Activated CD4-positive, alpha-beta T cell treated with anti-CD3 and anti-CD28 coated beads for 1 hour (primary cell): ENCODE results near the gene PHC1.
A peak's percentile ranks its signal among the peaks of the same experiment; 100 is the strongest.
"Not testable (repeated sequence)": the region's sequence is repeated elsewhere in the genome, so short reads cannot be mapped to it uniquely, and the experiment has no call there.

Source experiments
- DNase-seq: peaks from one replicate; pipeline ENCODE4 v3.0.0-alpha.2; 2020

PHC1 gene

GRCh38 chr12:8914033-8914715 lies at the start of gene PHC1:
PHC1 (plus strand) TSS chr12:8914509; CDS start chr12:8917678, 3,169 bp downstream.
- peak; percentile 67 for DNase-seq

- no peak for DNase-seq
Measured at GRCh38 chr12:8866429-8866828, 47.9 kb upstream of the PHC1 start.

- no peak for DNase-seq
Measured at GRCh38 chr12:8867009-8867408, 47.3 kb upstream of the PHC1 start.

GRCh38 chr12:8867786-8868185 lies 46.5 kb upstream of the PHC1 start:
- no peak for DNase-seq

- no peak for DNase-seq
Measured at GRCh38 chr12:8870586-8870985, 43.7 kb upstream of the PHC1 start.

- no peak for DNase-seq
Measured at GRCh38 chr12:8871068-8871467, 43.2 kb upstream of the PHC1 start.

- DNase-seq: no peak
Measured at GRCh38 chr12:8876887-8877286, 37.4 kb upstream of the PHC1 start.

- DNase-seq: no peak
Measured at GRCh38 chr12:8886502-8887284, 27.6 kb upstream of the PHC1 start.

- DNase-seq: no peak
Measured at GRCh38 chr12:8887285-8887715, 27.0 kb upstream of the PHC1 start.

GRCh38 chr12:8890313-8891085 lies 23.8 kb upstream of the PHC1 start:
- DNase-seq: peak; percentile 22

GRCh38 chr12:8891976-8892375 lies 22.3 kb upstream of the PHC1 start:
- no peak for DNase-seq

GRCh38 chr12:8894378-8894777 lies 19.9 kb upstream of the PHC1 start:
- DNase-seq: no peak

GRCh38 chr12:8894986-8895385 lies 19.3 kb upstream of the PHC1 start:
- DNase-seq: no peak

GRCh38 chr12:8897081-8897480 lies 17.2 kb upstream of the PHC1 start:
- no peak for DNase-seq

- no peak for DNase-seq
Measured at GRCh38 chr12:8899830-8900229, 14.5 kb upstream of the PHC1 start.

- not testable (repeated sequence) for DNase-seq
Measured at GRCh38 chr12:8902703-8903102, 11.6 kb upstream of the PHC1 start.

GRCh38 chr12:8903646-8904045 lies 10.7 kb upstream of the PHC1 start:
- DNase-seq: no peak

GRCh38 chr12:8904665-8905064 lies 9.6 kb upstream of the PHC1 start:
- DNase-seq: no peak

- no peak for DNase-seq
Measured at GRCh38 chr12:8905546-8905945, 8.8 kb upstream of the PHC1 start.

GRCh38 chr12:8906266-8907180 lies 7.8 kb upstream of the PHC1 start:
- no peak for DNase-seq

- no peak for DNase-seq
Measured at GRCh38 chr12:8907513-8907912, 6.8 kb upstream of the PHC1 start.

- DNase-seq: no peak
Measured at GRCh38 chr12:8909752-8910151, 4.6 kb upstream of the PHC1 start.
